ENCODE results near the gene ADGRA1.
"Not testable (repeated sequence)": the region's sequence is repeated elsewhere in the genome, so short reads cannot be mapped to it uniquely, and the experiment has no call there.

Gene ADGRA1

DNA sequence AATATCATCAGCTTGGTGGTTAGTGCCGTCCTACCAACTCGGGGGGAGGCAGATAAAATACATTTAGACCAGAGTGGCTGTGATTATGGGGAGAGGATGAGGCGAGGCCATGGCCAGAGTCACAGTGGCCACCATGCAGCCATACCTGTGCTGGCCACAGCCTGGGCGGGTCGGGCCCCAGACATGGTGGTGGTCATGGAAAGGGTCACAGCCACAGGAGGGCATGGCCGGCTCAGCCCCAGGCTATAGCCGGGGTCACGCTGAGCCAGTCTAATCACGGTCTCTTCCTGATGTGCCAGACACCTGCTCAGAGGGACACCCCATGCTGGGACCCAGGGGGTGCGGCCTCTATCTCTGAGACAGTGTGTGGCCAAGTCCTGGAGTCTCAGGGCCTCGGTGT, 10.2 kb downstream of the ADGRA1 start:
- DNase-seq: no peak

DNA sequence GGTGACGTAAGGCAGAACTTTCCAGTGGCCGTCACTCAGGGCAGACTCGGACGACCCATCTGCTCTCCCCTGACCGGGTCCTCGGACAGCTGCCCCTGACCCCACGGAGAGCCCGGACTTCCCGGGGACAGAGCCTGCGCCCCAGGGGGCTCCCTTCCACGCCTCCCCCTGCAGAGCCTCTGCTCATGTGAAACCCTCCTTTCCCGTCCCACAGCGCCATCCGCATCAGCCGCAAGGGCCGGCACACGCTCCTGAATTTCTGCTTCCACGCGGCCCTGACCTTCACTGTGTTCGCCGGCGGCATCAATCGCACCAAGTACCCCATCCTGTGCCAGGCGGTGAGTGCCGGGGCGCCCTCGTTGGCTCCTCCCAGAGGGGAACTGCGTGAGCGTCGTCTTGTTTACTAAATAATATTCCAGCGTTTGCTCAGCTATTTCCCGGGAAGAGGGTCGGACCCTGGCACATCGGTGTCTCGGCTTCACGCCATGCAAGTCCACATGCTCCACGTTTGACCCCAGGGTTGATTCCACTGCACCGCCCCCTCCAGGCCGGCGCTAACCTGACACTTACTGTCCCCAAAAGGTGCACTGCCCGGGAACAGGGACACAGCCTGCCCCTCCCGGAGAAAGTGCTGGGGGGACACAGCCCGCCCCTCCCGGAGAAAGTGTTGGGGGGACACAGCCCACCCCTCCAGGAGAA, 10.9 kb downstream of the ADGRA1 start:
- no peak for DNase-seq

DNA sequence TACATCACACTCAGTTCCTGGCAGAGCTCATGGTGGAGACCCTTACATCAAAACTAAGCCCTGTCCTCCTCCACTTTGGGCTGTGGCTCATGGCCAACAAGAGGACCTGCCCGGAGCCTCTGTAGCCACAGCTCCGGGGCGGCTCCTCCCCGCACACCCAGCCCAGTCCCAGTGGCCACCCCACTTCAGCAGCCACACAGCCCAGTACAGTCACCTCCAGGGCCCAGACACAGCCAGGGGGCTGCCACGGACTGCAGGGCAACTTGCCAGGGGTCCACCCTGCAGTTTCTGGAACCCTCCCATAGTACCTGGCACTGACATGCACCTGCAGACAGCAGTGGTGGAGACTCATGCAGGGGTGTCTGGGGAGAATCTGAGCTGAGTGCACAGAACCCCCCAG, 11.8 kb downstream of the ADGRA1 start:
- DNase-seq: no peak

DNA sequence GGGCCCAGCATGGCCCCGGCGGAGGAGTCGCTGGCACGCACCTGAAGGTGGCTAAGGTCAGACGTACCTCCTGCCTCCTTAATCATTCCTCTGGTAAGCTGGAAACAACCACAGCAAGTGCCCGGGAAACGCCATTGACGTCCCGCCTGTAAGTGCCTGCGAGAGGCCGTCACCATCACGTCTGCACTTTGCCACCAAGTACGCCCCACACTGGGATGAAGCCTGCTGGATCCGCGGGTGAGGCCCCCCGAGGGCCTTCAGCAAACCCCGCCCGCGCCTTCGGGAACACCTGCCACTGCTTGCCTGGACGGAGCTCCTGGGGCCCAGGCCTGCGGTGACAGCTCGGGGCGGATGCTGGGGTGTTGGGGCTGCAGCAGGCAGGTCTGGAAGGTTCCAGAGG, 12.5 kb downstream of the ADGRA1 start:
- no peak for DNase-seq

DNA sequence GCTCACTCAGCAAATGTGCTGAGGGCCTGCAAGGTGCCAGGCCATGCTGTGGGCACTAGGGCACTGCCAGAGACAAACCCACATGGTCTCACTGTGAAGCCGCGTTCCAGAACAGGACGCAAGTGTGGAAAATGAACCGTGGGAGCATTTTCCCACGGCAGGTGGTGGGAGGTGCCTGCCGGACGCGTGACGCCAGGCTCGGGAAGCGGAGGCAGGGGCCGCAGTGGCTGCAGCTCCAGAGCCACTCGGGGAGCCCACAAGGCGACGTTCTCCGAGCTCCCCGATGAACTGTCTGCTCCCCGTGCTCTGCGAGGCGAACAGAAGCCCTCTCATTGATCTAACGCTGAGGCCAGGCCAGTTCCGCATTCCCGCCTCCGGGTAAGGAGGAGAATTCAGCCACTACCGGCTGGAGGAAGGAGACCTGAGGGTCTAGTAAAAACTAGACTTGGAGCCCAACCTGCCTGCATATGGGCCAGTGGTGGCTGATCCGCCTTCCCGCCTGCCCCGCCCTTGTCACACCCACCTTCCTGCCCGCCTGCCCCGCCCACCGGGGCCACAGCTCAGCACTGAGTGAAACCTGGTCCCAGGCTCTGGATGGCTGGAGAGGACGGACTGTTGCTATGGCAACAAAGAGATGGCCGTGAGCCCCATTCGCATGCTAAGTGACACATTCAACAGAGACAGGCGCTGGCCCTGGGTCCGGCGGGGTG, 13.1 kb downstream of the ADGRA1 start:
- no peak for DNase-seq

DNA sequence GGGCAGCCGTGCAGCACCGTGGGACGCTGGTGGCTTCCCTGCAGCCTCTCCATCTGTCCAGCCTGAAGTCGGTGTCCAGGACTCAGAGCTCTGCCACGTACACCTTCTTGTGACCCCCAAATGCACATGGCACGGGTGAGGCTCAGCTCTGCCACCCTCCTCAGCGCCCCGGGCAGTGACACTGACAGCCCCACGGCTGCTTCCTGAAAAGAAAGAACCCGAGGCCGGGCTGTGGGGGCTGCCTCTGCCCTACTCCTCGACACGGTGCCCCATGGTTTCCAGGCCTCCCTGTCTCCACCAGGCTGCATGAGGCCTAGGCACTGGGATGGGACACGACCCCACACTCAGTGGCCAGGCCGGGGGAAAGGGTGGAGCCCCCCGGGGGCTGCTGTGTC, 13.7 kb downstream of the ADGRA1 start:
- no peak for DNase-seq

DNA sequence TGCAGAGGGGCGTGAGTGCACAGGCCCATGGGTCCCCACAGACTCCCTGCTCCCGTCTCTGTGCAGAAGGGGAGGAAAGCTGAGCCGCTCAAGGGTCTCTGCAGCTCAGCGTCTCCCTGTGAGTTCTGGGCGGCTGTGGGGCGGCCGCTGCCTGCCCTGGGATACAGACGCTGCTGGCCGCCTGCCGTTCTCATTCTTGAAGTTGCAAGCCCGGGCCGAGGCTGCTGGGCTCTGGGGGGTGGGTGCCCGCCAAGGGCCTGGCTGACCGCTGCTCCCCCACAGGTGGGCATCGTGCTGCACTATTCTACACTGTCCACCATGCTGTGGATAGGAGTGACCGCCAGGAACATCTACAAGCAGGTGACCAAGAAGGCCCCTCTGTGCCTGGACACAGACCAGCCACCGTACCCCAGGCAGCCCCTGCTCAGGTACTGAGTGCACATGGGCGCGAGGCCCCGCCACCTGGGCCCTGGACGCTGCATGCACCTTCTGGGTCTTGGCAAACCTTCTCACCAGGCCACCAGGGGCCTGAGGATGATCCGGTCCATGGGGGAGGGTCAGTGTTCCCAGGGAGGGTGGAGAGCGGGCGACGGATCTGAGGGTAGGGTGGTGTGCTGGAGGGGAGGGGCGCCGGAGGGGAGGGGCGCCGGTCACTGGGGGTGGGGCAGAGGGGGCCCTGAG, 14.8 kb downstream of the ADGRA1 start:
- no peak for DNase-seq

DNA sequence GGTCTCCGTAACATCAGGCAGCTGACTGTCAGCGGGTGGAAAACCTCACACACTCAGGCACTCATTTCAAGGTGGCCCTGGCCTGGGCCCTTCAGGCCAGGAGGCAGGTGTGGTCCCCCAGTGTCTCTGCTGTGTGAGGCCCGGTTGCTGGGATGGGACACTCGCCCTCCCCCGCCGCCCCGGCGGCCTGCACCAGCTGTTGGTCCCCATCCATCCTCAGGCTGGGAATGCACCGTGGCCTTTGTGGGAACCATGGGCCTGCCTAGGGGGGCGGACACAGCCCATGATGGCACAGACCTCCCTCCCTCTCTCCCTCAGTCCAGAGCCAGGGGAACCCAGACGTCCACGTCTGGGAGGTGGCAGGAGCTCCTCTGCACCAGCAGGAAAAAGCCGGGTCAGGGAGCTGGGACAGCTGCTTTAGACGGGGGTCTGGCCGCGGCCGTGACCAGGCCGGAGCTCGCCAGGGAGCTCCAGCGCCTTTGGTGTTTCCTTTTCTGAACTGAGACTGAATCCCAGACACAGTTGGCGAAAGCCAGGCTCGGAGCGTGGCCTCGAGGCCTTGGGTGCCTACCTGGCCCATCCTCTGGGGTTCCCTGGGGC, 15.7 kb downstream of the ADGRA1 start:
- DNase-seq: no peak

DNA sequence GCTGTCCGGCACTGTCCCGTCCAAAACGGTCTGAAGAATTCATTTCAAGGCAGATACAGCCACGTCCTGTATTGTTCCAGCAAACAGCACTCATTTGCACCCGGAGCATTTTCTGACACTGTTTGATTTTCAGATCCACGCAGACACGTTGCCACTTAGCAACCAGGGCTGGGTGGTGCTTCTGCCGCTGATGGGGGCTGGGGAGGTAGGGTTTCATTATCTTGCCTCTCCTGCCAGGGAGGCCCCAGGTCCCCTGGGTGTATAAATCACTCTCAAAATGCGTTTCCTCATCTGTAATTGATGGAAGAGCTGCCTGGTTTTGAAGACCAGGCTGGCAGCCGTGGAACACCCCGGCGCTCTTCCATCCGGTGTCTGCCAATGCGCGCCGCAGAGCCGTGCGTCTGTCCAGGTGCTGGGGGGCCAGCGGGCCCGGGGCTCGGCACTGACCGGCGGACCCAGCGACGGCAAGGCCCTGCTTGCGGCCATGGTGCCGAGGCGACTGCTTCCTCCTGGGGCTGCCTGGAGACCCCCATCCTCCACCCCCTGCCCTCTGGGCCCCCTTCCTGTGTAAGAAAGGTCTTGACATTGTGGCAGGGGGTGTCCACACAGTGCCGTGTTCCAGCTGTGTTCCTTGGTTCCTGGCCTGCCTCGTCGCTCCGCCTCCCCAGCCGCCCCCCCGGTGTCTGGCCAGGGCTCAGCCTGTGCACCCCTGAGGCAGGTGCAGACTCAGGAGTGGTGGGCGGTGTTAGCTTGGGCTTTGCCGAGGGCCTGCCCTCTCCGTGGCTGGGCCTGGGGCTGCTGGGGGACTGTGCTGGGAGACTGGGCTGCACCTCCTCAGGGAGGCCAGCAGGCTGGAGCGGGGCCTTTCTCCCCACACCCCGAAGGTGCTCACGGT, 16.6 kb downstream of the ADGRA1 start:
- no peak for DNase-seq

DNA sequence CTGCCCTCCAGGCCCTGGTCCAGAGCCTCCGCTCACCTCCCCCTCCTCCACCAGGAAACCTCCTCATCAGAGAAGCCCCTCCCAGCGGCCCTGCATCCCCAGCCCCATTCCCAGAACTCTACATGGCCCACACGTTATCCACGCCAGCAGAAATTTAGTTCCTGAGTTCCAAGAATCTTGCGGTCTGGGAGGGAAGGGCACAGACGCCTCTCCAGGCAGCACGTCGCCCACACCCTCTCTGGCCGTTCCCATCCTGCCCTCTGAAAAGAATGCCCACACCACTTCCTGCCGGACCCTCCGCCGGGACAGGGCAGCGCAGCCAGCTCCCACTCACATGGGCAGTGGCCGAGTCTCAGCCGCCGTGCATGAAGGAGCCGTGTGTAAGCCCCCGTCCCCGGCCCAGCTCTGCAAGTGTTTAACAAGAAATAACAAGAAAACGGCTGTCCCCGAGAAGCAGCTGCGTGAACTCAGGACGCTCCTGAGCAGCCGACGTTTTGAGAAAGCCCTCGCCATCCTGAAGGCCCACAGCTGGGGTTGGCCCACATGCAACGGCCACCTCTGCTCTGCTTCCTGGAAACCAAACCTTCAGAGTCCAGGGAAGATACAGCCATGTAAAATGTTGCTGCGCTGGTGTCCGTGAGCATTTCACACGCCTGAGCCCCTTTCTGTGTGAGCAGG, 17.4 kb downstream of the ADGRA1 start:
- no peak for DNase-seq

DNA sequence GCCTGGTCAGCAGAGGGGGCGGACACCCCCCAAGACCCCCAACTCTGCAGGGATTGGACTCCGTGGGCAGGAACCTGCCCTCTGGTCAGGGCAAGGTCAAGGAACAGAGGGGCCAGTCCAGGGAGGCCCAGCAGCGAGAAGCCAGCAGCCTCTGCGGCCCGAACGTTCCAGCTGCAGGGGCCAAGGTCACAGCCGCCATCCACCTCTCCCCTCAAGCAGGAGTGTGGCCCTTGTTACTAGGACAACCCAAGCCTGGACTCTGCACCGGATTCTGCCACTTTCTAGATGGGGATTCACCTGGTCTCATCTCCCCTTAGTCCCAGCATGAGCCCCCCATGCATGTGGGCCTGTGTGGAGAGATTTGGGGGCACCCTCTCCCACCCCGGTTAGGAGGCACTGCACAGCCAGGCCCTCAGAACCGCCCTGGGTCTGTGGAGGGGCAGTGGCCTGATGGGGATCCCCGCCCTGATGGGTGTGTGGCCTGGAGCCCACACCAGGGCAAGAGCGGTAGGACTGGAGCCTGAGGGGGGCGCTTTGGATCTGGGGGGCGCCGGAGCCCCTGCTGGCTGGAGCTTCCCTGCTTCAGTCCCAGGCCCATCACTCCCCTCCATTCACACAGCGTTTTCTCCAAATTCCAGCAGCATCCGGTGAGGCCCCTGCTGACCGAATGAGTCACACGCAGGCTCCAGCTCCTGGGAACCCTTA, 18.1 kb downstream of the ADGRA1 start:
- no peak for DNase-seq

DNA sequence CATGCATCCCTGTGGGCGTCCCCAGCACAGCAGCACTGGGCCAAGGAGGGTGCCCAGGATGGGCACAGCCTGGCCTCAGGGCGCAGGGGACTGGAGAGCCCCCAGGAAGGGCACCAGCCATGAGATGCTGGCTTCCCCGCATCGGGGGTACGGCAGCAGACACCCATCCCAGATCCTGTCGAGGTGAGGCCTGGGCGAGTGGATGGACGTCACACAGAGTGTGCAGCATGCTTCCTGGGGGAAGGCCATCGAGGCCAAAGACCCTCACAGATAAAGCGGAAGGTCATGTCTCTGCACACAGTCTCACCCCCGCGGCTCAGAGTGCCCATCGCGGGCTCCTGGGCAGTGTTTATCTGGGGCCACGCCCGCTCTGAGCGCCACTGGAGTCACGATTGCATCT, 18.8 kb downstream of the ADGRA1 start:
- DNase-seq: no peak

DNA sequence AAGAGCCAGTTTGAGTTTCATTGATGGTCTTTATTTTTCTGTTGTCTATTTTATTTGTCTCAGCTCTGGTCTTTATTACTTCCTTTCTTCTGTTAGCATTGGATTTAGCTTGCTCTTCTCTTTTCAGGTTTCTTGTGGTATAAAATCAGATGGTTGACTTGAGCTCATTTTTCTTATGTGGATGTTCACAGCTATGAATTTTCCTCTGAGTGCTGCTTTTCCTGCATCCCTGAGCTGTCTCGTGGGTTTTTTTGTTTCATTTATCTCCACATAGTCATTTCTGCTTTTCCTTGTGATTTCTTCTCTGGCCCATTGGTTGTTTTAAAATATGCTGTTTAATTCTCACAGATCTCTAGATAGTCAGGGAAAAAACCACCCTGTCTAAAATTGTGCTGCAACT, 19.7 kb downstream of the ADGRA1 start:
- no peak for DNase-seq

DNA sequence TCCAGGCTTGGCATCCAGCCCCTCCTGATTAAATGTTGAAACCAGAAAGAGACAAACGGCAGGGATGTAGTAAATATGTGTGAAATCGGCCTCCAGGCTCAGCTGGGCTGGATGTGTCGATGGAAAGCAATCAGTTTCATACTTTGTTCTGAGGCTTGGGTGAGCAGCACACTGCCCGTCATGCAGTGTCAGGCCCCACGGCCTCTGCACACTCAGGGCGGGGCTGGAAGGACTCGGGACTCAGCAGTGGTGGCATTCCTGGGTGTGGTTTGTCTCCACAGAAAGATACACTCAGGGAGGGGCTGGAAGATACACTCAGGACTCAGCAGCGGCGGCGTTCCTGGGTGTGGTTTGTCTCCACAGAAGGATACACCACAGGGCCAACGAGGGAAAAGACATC, 22.0 kb downstream of the ADGRA1 start:
- DNase-seq: no peak

DNA sequence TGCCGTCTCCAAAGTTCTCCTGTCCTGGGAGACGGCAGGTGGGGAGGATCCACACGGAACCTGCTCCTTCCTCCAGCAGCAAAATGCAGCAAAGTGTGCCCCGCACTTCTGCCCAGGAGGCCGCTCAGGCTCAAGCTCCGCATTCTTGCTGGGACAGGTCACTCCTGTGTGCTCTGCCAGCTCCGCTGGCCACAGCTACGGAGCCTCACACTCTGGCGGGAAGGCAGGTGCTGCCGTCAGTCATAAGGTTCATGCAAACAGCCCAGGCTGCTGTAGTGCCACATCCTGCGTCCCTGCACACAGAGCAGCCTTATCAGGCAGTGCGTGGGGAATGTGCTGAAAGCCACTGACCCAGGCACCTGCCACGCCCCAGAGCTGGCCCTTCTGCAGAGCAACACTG, 22.4 kb downstream of the ADGRA1 start:
- no peak for DNase-seq

DNA sequence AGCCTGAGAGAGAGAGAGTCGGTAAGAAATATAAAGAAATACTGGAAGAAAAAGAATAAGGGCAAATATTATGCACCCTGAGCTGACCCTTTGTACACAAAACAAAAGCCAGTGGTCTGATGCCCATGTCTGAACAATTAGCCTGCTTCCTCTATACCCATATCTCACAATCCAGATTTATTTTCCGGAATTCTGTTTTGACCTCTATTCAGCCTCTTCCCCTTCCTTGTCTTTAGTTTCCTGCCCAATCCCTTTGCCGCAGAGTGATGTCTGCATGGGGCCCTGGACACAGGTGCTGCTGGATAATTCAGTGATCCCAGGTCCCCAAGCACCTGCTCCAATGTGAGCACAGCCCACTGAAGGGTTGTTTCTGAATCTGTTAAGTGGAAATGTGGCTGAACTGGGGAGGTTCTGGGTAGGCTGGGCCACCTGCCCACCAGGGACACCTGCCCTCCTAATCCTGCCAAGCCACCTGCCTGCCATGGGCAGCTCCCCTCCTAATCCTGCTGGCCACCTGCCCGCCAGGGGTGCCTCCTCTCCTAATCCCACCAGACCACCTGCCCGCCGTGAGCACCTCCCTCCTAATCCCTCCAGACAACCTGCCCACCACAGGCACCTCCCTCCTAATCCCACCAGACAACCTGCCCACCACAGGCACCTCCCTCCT, 23.0 kb downstream of the ADGRA1 start:
- DNase-seq: no peak

DNA sequence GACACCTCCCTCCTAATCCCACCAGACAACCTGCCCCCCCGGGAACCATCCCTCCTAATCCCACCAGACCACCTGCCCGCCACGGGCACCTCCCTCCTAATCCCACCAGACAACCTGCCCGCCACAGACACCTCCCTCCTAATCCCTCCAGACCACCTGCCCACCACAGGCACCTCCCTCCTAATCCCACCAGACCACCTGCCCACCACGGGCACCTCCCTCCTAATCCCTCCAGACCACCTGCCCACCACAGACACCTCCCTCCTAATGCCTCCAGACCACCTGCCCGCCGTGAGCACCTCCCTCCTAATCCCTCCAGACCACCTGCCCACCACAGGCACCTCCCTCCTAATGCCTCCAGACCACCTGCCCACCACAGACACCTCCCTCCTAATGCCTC, 23.9 kb downstream of the ADGRA1 start:
- DNase-seq: not testable (repeated sequence)

DNA sequence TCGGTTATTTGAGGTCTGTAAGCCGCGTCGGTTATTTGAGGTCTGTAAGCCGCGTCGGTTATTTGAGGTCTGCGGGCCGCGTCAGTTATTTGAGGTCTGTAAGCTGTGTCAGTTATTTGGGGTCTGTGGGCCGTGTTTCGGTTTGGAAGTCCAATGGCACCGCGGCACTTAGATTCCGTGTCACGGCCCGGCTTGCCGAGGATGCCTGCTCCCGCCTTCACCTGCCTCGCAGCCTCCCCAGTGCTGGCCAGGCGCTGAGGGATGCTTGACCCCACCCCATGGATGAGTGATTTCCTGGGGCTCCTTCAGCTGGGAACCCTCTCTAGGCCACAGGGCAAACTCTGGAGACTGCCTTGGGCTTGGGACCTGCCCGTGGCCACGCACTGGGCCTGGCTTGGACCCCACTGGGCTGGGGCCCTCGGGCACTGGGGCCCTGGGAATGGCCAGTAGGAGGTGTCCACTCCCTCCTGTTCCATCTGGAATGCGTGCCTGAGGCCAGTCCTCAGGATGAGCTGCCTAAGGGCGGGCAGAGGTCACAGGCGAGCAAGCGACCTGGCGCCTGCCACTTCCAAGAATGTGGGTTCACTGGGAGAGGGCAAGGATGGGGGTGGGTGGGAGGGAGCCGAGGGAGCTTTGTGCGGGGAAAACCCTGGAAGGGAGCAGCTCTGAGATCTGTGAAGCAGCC, 25.6 kb downstream of the ADGRA1 start:
- no peak for DNase-seq

DNA sequence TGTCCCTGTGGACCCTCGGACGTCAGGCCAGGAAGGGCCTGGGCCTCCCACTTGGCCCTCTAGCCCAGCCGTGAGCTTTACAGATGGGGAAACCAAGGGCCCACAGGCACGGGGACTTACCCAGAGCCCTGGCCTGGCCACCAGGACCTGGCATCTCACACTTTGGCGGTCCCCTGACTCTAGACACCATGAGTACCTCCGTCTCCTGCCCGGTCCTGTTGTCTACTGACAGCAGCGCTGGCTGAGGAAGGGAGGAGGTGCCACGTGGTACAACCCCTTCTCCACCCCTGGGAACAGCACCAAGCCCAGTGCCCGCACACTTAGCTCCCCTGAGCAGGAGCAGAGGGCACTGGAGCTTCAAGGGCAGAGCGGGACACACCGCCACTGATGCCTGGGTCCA, 26.1 kb downstream of the ADGRA1 start:
- DNase-seq: no peak

DNA sequence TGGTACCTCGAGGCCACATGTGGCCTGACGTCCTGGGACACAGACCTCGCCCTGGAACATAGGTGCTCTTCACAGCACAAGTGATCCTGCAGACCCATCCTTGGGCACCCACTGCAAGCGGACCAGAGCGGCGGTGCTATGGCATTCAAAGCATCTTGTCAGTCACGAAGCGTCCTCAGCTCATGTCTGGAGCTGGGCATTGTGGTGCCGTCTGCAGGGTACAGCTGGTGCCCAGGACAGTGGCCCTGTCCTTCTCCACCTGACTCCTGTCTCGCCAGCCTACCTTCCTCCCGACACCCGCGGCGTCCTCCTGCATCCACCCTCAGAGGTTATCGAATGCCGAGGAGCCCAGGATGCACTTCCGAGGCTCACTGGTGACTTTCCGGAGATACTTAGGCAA, 26.5 kb downstream of the ADGRA1 start:
- no peak for DNase-seq

All from NCI-H2107 (cell line).